SJSA1 (cell line): ENCODE measurements around the gene LYPD3. TPM values are rescaled to one million over a fixed set of nuclear protein-coding genes. Genes with fewer than 3 reads are reported as not detected.

Experiments
- DNase-seq, 2 experiments: peaks; one replicate each; pipeline ENCODE4 v3.0.0-alpha.2; 2015 to 2020; ENCODE audit warnings: low spot score in 2 of 2, low read depth in 1 of 2
- H3K27ac ChIP-seq: fragments of 250-450 bp; sonication (Bioruptor Pico); 2 replicates; pipeline ENCODE4 v1.5.1; 2020; ENCODE audit warnings: mild to moderate bottlenecking, moderate library complexity
- H3K27me3 ChIP-seq: fragments of 250-450 bp; sonication (Bioruptor Pico); replicated peaks from 2 replicates; pipeline ENCODE4 v1.5.1; 2020; ENCODE audit warnings: mild to moderate bottlenecking, moderate library complexity
- H3K36me3 ChIP-seq: fragments of 250-450 bp; sonication (Bioruptor Pico); 2 replicates; pipeline ENCODE4 v1.5.1; 2020; ENCODE audit warnings: mild to moderate bottlenecking
- H3K4me1 ChIP-seq: fragments of 250-450 bp; sonication (Bioruptor Pico); replicated peaks from 2 replicates; pipeline ENCODE4 v1.6.1; 2021; ENCODE audit warnings: mild to moderate bottlenecking
- H3K4me3 ChIP-seq: fragments of 250-450 bp; sonication (Bioruptor Pico); 2 replicates; pipeline ENCODE4 v1.5.1; 2020; ENCODE audit warnings: mild to moderate bottlenecking
- H3K9me3 ChIP-seq: fragments of 250-450 bp; sonication (Bioruptor Pico); replicated peaks from 2 replicates; pipeline ENCODE4 v1.5.1; 2020; ENCODE audit warnings: mild to moderate bottlenecking
- total RNA-seq: library from RNA; depleted of rRNA; stranded (reverse); fragments of >200 nt; shearing (Covaris generic); gene quantifications from 2 replicates; pipeline ENCODE4 v1.2.3, GENCODE V29; 2014

LYPD3 gene
- total RNA-seq, 1 experiment from 2014 or later: 0.13 TPM

- H3K9me3 ChIP-seq: no peaks in the 10 kb centered on the region
- H3K4me1 ChIP-seq: peaks cover 32% of the 10 kb centered on the region
- peak overlapping the region; percentile 54 for H3K4me3 ChIP-seq
- no peaks in the 10 kb centered on the region for H3K36me3 ChIP-seq
- no peaks in the 10 kb centered on the region for H3K27me3 ChIP-seq
- peak overlapping the region; percentile 22; the same call in 1 of the 2 replicates for H3K27ac ChIP-seq
- DNase-seq: peak; percentile 98 to 99
Observed at GRCh38 chr19:43463381-43464133, 1.9 kb downstream of the LYPD3 start.

DNA sequence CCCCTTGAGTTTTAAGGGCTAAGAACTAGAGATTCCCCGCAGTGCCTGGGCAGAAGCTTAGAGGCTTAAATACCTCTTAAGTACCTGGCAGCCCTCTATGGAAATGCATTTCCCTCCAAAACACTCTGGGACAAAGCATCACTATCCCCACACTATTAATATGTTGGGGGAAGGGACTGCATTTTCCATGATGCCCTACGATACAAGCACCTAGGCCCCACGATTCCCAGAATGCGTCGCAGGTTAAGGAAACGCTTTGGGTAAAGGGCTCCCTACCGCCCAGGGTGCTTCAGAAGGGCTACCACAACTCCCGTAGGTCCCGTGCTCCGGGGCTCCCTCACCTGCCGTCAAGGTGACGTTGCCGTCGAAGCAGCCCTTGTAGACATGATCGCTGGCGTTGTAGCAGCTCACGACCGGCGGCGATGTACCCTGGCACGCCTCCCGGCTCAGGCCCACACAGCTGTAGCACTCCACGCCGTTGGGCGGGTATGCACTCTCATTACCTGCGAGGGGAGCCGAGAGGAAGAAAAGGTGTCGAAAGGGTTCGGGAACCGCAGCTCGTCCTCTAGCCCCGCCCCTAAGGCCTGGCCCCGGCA is 2.5 kb downstream of the LYPD3 start:
- no peaks in the 10 kb centered on the region for H3K9me3 ChIP-seq
- peak overlapping the region; percentile 54 for H3K4me3 ChIP-seq
- H3K4me1 ChIP-seq: peaks cover 26% of the 10 kb centered on the region
- no peak for DNase-seq
- H3K27me3 ChIP-seq: no peaks in the 10 kb centered on the region
- H3K36me3 ChIP-seq: no peaks in the 10 kb centered on the region
- no peak overlapping the region for H3K27ac ChIP-seq

DNA sequence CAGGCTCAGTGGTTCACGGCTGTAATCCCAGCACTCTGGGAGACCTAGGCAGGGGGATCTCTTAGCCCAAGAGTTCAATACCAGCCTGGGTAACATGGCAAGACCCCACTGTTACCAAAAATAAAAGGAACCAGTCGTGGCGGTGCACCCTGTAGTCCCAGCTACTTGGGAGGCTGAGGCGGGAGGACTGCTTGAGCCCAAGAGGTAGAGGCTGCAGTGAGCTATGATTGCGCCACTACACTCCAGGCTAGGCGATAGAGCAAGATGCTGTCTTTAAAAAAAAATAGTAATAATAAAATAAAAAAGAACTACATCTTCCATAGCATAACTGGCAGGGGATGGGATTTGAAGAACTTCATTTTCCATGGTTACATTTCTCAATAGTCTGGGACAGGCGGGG is 3.0 kb downstream of the LYPD3 start:
- no peaks in the 10 kb centered on the region for H3K9me3 ChIP-seq
- no peaks in the 10 kb centered on the region for H3K36me3 ChIP-seq
- peaks cover 21% of the 10 kb centered on the region for H3K4me1 ChIP-seq
- no peak overlapping the region for H3K4me3 ChIP-seq
- no peaks in the 10 kb centered on the region for H3K27me3 ChIP-seq
- DNase-seq: no peak
- H3K27ac ChIP-seq: no peak overlapping the region

DNA sequence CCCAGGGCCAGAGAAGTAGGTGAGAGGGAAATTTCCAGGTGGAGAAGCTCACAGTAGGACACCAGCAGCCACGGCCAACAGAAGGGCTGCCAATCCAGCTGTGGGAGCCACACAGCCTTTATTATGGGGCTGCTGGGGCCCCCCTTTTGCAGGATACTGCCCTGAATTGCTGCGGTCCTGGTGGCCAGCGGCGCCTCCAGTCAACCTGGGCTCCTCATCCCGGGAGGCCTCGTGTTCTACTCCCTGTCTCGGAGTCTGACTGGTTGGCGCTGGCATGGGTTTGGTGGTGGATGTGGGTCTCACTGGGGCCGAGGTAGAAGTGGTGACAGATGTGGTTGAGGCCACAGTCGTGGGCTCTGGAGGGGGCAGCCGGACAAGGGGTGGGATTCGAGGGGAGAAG is 4.1 kb downstream of the LYPD3 start:
- no peak for DNase-seq
- peaks cover 14% of the 10 kb centered on the region for H3K4me1 ChIP-seq

DNA sequence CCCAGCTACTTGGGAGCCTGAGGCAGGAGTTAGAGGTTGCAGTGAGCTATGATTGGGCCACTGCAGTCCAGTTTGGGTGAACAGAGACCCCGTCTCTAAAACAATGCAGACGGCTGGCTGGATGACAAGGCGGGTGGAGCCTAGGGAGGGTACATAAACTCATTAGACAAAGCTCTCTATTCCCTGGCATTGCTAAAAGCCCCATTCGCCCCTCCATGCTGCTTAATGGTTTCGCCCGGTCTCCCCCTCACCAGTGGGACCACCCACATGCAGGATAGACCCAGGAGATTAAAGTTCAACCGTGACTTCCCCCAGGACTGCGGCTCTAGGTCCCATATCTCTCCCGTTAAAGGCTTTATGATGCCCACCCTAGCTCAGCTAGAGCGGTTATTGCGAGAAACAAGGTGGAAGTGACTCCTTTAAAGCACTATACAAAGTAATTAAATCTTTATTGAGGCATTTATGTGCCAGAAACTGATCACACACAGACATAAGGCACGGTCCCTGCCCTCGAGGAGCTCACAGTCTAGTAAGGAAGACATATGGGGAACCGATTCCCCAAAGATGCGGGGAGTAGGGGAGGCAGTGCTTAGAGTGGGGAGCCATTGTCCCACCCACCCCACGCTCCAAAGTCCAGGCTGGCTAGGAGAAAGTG is 4.9 kb downstream of the LYPD3 start:
- Histone ChIP-seq H3K4me1 (peaks cover 14% of the 10 kb centered on the region), H3K4me3 (no peak overlapping the region), H3K27ac (no peak overlapping the region), H3K9me3 (no peaks in the 10 kb centered on the region), H3K27me3 (no peaks in the 10 kb centered on the region), H3K36me3 (no peaks in the 10 kb centered on the region)
- DNase-seq: no peak

More for the DNA sequence above, 4.1 kb downstream of the LYPD3 start:
- Histone ChIP-seq H3K27ac (no peak overlapping the region), H3K4me3 (no peak overlapping the region), H3K9me3 (no peaks in the 10 kb centered on the region), H3K27me3 (no peaks in the 10 kb centered on the region), H3K36me3 (no peaks in the 10 kb centered on the region)

GRCh38 chr19:43457809-43458208 is 7.6 kb downstream of the LYPD3 start:
- no peaks in the 10 kb centered on the region for H3K27me3 ChIP-seq
- H3K36me3 ChIP-seq: no peaks in the 10 kb centered on the region
- H3K4me3 ChIP-seq: no peak overlapping the region
- no peak for DNase-seq
- H3K4me1 ChIP-seq: peaks cover under 1% of the 10 kb centered on the region; the same call in 1 of the 2 replicates
- H3K27ac ChIP-seq: no peak overlapping the region
- H3K9me3 ChIP-seq: 0 out of 2 replicates have a peak, but pooled peaks cover under 1% of the 10 kb centered on the region

DNA sequence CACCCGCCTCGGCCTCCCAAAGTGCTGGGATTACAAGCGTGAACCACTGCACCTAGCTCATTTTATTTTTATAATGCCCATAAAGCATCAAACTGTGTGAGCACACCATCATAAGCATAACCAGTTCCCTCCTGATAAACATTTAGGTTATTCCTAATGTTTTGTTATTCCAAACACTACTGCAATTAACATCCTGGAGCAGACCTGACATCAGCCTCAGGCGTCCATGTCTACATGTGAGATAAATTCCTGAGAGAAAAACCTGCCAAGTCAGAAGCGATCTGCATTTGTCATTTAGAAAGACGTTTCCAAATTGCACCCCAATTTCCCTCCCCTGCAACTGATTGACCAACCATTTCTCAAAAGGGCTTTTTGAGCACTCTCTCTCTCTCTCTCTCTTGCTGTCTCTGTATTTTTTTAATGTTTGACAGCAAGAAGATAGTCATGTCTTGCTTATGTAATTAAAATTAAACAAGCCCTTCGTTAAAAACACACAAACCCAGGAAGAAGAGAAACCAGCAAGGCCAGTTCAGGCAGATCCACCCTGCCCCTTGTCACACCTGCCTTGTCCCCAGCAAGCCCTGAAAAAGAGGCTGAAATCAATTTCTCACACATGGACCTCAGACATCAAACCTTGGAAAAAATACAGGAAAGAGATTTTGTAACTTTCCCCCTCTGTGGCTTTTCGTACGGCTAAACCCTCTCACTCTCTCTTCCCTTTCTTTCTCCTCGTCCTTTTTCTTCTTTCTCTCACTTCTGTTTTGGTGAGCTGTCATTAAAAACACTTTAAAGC is 9.9 kb downstream of the LYPD3 start:
- DNase-seq: no peak
- H3K9me3 ChIP-seq: 0 out of 2 replicates have a peak, but pooled peaks cover 3% of the 10 kb centered on the region
- no peaks in the 10 kb centered on the region for H3K27me3 ChIP-seq
- H3K27ac ChIP-seq: no peak overlapping the region
- peaks cover 5% of the 10 kb centered on the region for H3K4me1 ChIP-seq
- no peaks in the 10 kb centered on the region for H3K36me3 ChIP-seq
- no peak overlapping the region for H3K4me3 ChIP-seq

- H3K27ac ChIP-seq: no peak overlapping the region
- H3K36me3 ChIP-seq: no peaks in the 10 kb centered on the region
- H3K4me1 ChIP-seq: peaks cover 7% of the 10 kb centered on the region
- no peaks in the 10 kb centered on the region for H3K27me3 ChIP-seq
- no peak overlapping the region for H3K4me3 ChIP-seq
- H3K9me3 ChIP-seq: 0 out of 2 replicates have a peak, but pooled peaks cover 3% of the 10 kb centered on the region
- no peak for DNase-seq
Observed at GRCh38 chr19:43454031-43454430, 11.4 kb downstream of the LYPD3 start.

DNA sequence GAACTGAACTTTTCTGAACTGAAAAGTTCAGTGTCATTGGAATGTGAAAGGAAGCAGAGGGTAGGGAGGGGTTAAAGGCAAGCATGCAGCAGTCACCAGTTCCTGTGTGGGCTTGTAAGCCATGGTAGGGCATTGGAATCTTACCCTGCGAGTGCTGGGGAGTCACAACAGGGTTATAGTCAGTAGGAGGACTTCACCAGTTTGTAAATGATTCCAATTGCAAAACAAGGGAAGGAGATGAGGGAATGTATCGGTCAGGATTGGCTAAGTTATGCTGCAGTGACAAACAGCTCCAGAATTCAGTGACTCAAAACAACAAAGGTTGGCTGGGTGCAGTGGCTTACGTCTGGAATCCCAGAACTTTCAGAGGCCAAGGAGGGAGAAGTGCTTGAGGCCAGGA is 12.8 kb downstream of the LYPD3 start:
- Histone ChIP-seq H3K27me3 (no peaks in the 10 kb centered on the region), H3K4me1 (peaks cover 7% of the 10 kb centered on the region), H3K4me3 (no peak overlapping the region), H3K36me3 (no peaks in the 10 kb centered on the region), H3K27ac (no peak overlapping the region), H3K9me3 (0 out of 2 replicates have a peak, but pooled peaks cover 3% of the 10 kb centered on the region)
- DNase-seq: no peak

- 0 out of 2 replicates have a peak, but pooled peaks cover 3% of the 10 kb centered on the region for H3K9me3 ChIP-seq
- peak in 1 of 2 experiments; percentile 33 for DNase-seq
- H3K36me3 ChIP-seq: no peaks in the 10 kb centered on the region
- peaks cover 7% of the 10 kb centered on the region for H3K4me1 ChIP-seq
- no peaks in the 10 kb centered on the region for H3K27me3 ChIP-seq
- H3K4me3 ChIP-seq: no peak overlapping the region
- 0 out of 2 replicates have a peak overlapping the region, but pooled peaks have one; percentile 9 for H3K27ac ChIP-seq
Observed at GRCh38 chr19:43450545-43450997, 14.8 kb downstream of the LYPD3 start.

DNA sequence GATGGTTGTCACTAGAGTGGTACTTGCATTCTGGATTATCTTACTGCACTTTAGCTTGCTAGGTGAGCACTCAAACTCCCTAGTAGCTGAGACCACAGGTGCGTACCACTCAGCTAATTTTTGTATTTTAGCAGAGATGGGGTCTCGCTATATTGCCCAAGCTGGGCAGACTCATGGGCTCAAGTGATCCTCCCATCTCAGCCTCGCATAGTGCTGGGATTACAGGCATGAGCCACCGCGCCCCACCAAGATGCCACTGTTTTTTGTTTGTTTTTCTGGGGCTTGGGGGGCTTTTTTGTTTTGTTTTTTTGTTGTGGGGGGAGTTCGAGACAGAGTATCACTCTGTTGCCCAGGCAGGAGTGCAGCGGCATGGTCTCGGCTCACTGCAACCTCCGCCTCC is 17.8 kb downstream of the LYPD3 start:
- Histone ChIP-seq H3K36me3 (no peaks in the 10 kb centered on the region), H3K27ac (no peak overlapping the region), H3K4me3 (no peak overlapping the region), H3K9me3 (0 out of 2 replicates have a peak, but pooled peaks cover under 1% of the 10 kb centered on the region), H3K27me3 (no peaks in the 10 kb centered on the region), H3K4me1 (peaks cover 7% of the 10 kb centered on the region)
- DNase-seq: no peak

GRCh38 chr19:43446746-43447489 is 18.5 kb downstream of the LYPD3 start:
- H3K4me1 ChIP-seq: peaks cover 7% of the 10 kb centered on the region
- H3K27me3 ChIP-seq: no peaks in the 10 kb centered on the region
- H3K4me3 ChIP-seq: no peak overlapping the region
- no peaks in the 10 kb centered on the region for H3K9me3 ChIP-seq
- DNase-seq: peak; percentile 58 to 65
- H3K36me3 ChIP-seq: no peaks in the 10 kb centered on the region
- no peak overlapping the region for H3K27ac ChIP-seq

DNA sequence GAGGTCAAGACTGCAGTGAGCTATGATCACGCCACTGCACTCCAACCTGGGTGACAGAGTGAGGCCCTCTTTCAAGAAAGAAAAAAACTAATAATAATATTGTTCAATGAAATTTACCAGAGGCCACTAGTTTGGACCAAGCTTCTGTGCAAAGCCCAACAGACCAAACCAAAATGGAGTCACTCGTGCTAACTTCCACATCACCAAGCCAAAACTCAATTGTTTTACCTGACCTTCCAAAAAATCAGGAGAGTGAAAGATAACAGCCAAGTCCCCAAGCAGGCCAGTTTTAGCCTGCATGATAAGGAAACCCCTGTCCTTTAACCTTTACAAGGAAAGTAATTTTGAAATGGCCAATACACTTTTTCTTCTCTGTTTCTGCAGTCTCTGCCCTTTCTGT is 20.0 kb downstream of the LYPD3 start:
- H3K4me1 ChIP-seq: peaks cover under 1% of the 10 kb centered on the region; the same call in 1 of the 2 replicates

More for the DNA sequence above, 20.0 kb downstream of the LYPD3 start:
- H3K27ac ChIP-seq: no peak overlapping the region
- H3K27me3 ChIP-seq: no peaks in the 10 kb centered on the region
- no peaks in the 10 kb centered on the region for H3K36me3 ChIP-seq
- H3K9me3 ChIP-seq: no peaks in the 10 kb centered on the region
- no peak overlapping the region for H3K4me3 ChIP-seq
- no peak for DNase-seq
